ENCODE data around the gene SAMD8.
"Not testable (repeated sequence)": the region's sequence is repeated elsewhere in the genome, so short reads cannot be mapped to it uniquely, and the experiment has no call there.

SAMD8 gene

DNA sequence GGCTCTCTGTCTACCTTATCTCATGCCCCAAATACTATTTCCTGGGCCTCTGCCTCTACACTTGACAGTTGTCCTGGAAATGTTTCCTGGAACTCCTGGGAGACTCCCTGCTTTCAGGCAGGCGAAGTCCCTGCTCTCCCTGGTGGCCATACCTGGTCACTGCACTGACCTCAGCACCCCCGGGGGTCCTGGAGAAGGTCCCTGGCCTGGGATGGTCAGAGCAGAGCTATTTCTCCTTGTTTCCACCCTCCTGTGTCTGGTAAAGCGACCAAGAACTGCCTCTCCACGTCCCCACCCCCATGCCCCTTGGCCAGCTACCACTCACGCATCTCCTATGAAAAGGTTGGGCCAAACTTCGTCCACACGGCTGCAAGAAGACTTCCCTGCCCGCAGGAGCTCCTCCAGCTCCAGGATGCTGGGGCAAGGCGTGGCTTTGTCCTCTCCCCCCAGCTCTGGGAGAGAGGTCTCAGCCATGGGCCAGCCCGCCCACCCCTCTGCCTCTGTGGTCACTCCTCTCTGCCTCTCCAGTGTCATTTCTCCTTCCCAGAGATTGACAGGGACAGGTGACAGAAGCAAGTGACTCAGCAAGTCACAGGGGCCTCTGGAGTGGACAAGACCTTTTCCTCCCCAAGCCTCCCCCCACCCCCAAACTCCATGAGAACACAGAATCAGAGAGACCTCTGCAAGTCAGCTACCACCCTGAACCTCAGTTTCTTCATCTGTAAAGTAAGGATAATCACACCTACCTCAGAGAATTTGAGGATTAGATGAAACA is 2.6 kb upstream of the SAMD8 start:
- peak; percentile 16 for DNase-seq

DNA sequence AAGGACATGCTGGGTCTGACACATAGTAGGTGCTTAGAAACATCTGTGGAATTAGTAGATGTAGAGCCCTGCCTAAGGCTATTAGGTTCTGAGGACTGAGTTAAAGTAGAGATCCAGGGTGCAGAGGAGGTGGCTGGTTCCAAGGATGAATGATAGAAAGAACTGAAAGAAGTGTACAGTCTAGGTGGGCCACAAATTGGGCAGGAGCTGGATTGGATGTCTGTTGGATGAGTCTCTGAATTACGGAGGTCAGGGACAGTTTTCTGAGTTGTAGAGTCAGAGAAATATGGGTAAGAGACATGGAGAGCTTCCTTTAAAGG is 2.0 kb upstream of the SAMD8 start:
- no peak for DNase-seq

DNA sequence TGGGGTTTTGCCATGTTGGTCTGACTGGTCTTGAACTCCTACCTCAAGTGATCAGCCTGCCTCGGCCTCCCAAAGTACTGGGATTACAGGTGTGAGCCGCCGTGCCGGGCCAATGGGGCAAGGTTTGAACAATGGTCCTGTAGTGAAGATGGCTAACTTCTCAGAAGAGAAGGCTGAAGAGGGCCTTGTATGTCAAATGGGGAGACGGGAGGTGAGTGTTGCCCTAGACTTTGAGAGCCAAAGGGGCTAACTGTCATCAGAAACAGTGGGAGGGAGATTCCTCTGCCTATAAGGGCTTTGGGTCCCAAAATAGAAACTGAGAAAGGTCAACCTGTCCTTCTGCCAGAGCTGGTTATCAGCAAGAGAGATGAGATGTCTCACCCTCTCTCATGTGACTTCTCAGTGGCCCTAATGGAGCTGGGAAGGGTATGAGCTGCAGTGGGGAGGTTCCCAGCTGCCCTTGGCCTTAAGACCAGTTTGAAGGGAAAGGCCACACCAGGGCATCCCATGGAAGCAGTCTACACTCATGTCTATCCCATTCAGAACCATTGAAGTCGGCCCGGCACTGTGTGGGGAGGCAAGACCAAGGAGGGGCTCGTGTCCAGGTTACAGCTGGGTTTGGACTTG is 1.3 kb upstream of the SAMD8 start:
- no peak for DNase-seq

DNA sequence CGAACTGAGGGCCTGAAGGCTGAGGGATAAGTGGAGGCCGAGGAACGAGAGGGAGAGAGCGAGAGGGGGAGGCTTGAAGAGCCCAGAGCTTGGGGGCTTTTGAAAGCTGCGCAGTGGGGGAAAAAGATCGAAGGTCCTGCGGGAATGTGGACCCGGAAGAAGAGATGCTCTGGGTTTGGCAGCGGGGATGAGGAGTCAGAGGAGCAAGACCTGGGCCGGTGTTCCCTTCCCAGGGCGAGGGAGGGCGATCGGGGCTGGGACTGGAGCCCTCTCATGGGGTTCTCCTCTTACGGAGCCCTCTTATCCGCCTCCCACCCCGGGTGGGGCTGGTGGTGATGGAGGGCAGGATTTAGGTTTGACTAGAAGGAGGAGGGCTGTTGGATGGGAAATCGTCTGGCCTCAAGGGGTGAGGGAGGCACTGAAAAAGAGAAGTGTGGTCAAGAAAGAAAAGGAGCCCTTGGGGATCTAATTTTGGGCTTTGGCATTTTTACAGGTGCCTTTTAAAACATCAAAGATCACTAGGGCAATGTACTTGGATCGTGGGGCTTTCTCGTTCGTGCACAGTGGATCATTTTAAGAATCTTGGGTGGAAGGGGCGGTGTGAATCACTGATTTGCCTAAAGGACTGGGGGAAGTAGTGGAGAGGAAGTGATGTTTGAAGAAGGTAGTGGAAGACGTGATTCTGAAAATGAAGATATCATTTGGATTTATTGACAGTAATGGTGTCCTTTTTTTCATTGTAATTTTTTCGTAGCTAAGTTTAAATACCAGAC is 637 bp downstream of the SAMD8 start:
- peak; percentile 58 for DNase-seq

DNA sequence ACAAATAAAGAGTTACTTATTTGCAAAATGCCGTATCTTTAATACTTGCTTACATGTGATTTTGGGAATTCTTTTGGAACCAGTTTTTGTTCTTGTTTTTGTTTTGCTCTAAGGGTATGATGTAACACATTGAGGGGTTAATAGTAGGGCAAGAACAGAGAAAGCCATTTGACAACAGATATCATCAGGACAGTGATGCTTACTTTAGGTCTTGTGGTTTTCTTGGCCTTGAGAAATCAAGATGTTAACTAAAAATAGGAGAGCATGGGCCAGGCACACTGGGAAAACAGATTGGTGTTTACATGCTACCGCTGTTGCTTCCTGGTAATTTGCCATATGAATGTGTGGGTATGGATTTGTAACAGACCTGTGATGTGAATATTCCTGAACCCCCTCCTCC is 3.7 kb downstream of the SAMD8 start:
- DNase-seq = peak; percentile 16

DNA sequence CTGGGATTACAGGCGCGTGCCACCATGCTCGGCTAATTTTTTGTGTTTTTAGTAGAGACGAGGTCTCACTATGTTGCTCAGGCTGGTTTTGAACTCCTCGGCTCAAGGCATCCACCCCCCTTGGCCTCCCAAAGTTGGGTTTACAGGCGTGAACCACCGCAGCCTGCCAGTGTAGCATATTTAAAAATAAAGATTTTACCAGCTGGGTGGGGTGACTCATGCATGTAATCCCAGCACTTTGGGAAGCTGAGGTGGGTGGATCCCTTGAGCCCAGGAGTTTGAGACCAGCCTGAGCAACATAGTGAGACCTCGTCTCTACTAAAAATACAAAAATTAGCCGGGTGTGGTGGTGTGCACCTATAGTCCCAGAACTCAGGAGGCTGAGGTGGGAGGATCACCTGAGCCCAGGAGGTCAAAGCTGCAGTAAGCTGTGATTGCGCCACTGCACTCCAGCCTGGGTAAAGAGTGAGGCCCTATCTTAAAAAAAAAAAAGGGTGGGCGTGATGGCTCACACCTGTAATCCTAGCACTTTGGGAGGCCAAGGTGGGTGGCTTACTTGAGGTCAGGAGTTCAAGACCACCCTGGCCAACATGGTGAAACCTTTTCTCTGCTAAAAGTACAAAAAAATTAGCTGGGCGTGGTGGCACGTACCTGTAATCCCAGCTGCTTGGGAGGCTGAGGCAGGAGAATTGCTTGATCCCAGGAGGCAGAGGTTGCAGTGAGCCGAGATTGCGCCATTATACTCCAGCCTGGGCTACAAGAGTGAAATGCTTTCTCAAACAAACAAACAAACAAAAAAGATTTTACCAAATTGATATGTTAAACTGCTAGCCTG is 5.7 kb downstream of the SAMD8 start:
- DNase-seq = peak; percentile 26

DNA sequence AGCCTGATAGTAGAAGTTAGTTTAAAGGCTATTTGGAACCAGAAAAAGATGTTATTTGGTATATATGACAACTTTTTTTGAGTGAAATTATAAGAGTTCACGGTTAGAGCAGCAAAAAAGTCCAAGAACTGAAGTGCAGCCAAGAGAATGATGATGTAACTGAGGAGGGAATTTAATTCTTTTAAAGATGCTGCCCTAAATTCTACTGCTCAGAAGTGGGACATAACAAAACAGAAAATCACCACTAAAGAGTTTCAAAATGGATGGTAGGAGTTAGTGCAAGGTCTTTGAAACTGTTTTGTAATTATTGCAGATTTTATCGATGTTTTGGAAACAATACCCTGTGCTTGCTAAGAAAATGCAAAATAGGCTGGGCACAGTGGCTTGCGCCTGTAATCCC is 6.5 kb downstream of the SAMD8 start:
- no peak for DNase-seq

DNA sequence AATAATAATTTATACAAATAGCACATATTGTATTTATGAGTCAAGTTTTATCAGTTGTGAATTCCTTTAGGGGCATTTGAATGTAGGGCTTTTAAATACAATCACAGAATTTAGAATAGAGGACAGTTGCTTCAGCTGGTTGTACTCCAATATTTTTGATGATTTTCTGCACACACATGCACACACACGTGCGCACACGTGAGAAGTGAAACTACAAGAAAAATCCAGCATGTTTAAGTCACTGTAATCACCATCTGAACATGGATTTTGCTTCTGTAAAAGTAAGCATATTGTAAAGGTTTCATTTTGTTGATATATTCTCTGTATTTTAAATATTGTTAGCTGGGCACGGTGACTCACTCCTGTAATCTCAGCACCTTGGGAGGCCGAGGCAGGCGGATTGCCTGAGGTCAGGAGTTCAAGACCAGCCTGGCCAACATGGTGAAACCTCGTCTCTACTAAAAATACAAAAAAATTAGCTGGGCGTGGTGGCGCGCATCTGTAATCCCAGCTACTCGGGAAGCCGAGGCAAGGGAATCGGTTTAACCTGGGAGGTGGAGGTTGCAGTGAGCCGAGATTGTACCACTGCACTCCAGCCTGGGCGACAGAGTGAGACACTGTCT is 8.1 kb downstream of the SAMD8 start:
- DNase-seq = not testable (repeated sequence)

DNA sequence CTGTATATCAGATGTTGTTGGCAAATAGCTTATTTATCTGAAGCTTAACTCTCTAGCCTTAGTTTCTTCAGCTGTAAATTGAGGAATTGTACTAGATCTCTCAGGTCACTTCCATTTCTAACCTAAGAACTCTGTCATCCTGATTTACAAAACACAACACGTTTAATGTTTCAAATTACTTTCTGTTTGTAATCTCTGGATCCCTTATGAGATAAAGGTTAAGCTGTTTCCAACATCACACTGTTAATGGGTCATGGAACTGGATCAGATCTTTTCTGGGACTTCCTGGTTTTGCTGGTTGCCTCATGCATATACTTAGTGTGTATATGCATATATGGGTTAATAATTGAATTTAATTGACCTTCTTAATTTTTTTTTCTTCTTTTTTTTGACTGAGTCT is 9.9 kb downstream of the SAMD8 start:
- no peak for DNase-seq

DNA sequence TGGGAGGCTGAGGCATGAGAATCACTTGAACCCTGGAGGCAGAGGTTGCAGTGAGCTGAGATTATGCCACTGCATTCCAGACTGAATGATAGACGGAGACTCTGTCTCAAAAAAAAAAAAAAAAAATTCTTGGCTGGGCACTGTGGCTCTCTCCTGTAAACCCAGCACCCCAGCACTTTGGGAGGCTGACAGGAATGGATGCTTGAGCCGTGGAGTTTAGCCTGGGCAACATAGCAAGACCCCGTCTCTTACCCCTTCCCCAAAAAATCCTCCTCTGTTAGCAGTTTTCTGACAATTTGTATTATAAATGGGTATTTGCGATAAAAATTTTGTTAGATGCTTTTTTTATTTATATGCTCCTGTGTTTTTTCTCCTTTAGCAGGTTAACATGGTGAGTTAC is 11.0 kb downstream of the SAMD8 start:
- DNase-seq = no peak

DNA sequence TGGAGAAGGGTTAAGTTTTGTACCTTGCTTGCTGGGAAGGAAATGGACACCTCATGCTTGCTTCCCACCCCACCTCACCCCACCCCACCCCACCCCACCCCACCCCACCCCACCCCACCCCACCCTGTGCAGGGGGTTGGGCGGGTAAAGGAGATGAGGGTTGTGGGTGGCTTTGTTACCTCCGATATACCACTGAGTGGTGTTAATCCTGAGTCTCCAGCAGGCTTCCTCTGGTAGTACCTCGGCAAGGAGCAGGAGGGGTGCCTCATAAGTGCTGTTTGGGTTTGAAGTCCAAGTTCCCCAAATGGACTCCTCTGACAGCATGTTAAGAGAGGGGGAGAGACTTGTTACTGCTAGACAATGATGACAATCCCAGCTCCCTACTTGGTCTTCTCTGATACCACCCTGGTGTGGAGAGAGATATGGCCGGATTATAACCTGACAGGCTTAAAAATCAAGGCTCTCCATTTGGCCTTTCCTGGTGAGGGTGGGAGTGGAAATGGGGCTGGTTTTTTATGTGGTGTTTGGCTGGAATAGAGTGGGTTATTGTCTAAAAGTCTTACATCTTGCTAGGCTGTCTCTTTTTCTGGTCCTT is 11.7 kb downstream of the SAMD8 start:
- DNase-seq = no peak

DNA sequence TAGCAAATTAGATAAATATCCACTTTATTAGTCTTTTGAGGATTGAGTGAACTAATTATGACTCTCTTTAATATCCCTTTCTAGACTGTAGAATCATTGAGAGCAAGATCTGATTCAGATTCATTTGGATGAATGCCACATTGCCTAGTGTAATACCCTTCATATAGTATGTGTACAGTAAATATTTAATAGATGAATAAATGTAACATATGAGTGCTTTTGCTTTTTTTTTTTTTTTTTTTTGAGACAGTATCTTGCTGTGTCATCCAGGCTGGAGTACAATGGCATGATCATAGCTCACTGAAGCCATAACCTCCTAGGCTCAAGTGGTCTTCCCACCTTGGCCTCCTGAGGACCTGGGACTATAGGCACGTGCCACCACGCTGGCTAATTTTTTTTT is 14.8 kb downstream of the SAMD8 start:
- peak; percentile 54 for DNase-seq

DNA sequence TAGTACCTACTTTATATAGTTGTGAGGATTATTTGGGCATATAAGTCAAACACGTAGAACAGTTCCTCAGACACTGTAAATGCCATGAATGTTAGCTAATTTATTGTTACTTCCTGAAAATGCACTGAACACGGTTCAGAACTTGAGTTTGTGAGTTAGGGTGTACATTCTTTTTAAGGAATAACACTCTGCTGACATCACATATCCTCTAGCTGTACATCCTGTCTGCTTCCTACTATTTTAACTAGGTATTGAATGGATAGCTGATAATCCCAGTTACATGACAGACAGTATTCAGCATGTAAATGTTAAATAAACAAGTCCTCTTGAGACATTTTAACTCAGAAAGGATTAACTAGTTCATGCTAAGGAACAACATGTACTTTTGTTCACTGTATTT is 16.0 kb downstream of the SAMD8 start:
- peak; percentile 45 for DNase-seq

DNA sequence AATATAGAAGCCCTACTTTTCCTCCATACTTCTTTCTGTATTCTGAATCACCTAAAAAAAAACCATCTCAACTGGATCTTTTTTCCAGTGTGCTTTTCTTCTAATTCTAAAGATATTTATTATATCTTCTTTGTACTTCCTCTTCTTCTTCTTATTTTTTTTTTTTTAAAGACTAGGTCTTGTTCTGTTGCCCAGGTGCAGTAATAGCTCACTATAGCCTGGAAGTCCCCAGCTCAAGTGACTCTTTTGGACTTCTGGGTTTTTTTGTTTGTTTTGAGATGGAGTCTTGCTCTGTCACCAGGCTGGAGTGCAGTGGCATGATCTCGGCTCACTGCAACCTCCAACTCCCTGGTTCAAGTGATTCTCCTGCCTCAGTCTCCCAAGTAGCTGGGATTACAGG is 17.5 kb downstream of the SAMD8 start:
- not testable (repeated sequence) for DNase-seq

DNA sequence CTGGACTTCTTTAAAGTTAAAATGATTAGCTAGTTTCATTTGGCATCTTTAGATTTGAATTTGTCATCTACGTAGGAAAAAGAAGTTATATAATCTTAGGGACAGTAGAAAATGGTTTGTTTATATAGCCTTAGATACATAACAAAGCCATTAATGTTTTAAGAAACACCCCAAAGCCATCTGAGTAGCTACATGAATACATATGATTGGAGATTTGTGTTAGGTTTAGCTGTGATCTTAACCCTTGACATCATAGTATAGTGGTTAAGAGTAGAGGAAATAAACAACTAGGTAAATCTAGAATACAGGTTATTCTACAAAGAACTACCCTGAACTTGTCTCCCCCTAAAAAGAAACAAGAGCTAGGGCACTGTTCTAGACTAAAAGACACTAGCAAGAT is 18.1 kb downstream of the SAMD8 start:
- no peak for DNase-seq

DNA sequence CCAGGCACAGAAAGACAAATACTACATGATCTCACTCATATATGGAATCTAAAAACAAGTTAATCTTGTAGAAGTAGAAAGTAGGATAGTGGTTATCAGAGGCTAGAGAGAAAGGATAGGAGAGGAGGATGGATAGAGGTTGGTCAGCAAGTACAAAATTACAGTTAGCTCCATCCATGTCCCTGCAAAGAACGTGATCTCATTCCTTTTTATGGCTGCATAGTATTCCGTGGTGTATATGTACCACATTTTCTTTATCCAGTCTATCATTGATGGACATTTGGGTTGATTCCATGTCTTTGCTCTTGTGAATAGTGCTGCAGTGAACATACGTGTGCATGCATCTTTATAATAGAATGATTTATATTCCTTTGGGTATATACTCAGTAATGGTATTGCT is 22.2 kb downstream of the SAMD8 start:
- DNase-seq = not testable (repeated sequence)

DNA sequence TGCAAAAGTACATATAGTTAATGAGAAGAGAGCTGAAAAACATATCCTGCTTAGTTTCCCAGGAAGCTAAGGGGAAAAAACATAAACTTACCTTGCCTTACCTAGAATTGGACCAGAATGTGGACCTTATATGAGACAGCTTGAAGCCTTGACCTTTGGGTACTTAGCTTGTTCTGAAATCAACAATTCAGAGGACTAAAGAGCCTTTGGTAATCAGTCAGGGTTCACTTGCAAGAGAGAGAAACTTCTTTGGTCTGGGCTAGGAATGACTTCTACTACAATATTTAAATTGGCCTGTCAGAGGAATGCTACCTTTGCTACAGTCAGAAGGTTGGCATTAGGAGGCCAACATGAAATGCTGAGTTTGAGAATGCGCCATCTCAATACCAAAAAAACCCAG is 24.9 kb downstream of the SAMD8 start:
- DNase-seq = no peak

DNA sequence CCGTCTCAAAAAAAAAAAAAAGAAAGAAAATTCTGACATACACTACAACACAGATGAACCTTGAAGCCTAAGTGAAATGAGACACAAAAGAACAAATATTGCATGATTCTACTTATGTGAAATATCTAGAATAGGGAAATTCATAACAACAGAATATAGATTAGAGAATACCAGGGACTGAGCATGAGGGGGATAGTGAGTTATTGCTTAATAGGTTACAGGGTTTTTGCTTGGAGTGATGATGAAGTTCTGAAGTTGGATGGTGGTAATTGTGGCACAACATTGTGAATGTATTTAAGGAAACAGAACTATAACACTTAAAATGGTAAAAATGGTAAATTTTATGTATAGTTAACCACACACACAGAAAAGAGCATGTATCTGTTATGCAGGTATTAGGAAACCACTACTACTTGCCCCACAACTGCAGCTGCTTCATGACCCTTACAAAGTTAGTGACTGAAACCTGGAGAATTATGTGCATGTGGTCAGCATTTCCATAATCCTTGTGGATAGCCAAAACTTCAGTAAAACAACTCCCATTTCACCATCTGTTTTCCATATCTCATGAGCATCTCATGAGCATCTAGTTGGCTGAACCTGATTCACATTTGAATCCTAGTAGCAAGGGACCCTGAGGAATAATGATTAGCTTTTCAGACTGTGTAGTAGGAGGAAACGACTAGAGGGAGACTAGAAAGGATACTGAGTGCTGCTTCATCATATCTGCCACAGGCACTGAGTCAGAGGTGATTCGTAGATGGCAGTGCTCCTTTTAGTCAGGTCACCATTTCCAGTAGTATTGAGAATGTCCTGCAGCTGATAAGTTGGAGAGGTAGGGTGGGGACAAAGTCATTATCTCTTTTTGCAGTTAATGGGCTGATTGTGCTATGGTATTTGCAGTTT is 26.3 kb downstream of the SAMD8 start:
- DNase-seq = peak; percentile 67

DNA sequence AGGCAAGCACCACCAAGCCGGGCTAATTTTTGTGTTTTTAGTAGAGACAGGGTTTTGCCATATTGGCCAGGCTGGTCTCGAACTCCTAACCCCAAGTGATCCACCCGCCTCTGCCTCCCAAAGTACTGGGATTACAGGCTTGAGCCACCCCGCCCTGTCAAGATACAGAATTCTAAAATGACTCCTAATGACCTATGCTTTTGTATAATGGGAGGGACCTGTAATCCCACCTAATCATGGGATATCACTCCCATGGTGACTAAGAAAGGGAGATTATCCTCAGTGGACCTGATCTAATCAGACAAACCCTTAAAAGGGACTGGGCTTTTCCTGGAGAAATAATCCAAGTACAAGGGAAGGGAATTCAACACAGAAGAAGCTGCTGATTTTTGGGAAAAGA is 28.8 kb downstream of the SAMD8 start:
- no peak for DNase-seq

DNA sequence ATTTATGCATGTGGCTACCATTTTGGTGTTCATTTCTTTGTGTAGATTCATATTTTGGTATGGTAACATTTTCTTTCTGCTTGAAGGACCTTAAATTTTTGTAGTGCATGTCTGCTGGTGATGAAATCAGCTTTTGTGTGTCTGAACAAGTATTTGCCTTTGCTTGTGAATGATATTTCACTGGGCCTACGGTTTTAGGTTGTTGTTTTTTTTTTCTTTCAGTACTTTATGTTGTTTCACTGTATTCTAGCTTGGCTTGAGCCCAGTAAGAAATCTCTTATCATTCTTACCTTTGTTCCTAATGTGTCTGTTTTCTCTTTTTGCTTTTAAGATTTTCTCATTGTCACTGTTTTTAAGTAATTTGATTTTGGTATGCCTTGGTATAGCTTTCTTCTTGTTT is 31.9 kb downstream of the SAMD8 start:
- no peak for DNase-seq

DNA sequence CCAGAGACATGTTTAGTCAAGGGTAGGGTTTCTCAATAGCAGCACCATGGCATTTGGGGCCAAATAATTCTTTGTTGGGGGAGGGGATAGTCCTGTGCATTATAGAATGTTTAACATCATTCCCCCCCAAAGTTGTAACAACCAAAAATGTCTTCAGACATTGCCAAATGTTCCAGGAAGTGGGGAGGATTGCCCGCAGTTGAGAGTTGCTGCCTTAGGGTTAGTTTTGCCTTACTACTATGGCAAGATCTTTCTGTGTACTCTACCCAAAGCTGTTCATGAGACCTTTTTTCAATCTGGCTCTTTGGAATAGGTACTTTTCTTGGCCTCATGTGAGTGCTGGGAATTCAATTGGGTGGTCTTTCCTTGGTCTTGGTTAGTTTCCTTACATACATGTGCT is 34.1 kb downstream of the SAMD8 start:
- peak; percentile 12 for DNase-seq

Data from fibroblast of skin of right biceps (primary cell).